HepG2 (cell line): ENCODE data around the gene TTBK2.

ENCODE experiments used
- ESRRA ChIP-seq: sonication (generic); formaldehyde crosslinking; IDR thresholded peaks from 2 replicates; pipeline ENCODE4 v1.5.1; 2020; ENCODE audit warnings: mild to moderate bottlenecking, low read depth, missing genetic modification reagents
- PHF20 ChIP-seq: sonication (generic); formaldehyde crosslinking; IDR thresholded peaks from 2 replicates; pipeline ENCODE4 v1.5.0; 2020; ENCODE audit warnings: mild to moderate bottlenecking, missing genetic modification reagents
- ZNF331 ChIP-seq: sonication (generic); formaldehyde crosslinking; IDR thresholded peaks from 2 replicates; pipeline ENCODE4 v1.4.0; 2020; ENCODE audit warnings: missing genetic modification reagents
- ZNF589 ChIP-seq: sonication (generic); formaldehyde crosslinking; conservative IDR thresholded peaks from 2 replicates; pipeline ENCODE4 v1.8.0; 2022; ENCODE audit warnings: mild to moderate bottlenecking, moderate library complexity, missing genetic modification reagents
- TF ChIP-seq, protein P1 (sequence below): sonication (generic); formaldehyde crosslinking; IDR thresholded peaks from 2 replicates; pipeline ENCODE4 v1.5.0; 2020; ENCODE audit warnings: mild to moderate bottlenecking, missing genetic modification reagents, moderate library complexity
- TF ChIP-seq, protein P2 (sequence below): IDR thresholded peaks from 2 replicates; pipeline ENCODE4 v1.6.1; 2016
- TF ChIP-seq, protein P3 (sequence below): IDR thresholded peaks from 2 replicates; pipeline ENCODE4 v1.4.0; 2020; ENCODE audit warnings: mild to moderate bottlenecking, missing genetic modification reagents
- TF ChIP-seq, protein P4 (sequence below): sonication (generic); formaldehyde crosslinking; IDR thresholded peaks from 2 replicates; pipeline ENCODE4 v1.4.0; 2020; ENCODE audit warnings: missing genetic modification reagents

DNA sequence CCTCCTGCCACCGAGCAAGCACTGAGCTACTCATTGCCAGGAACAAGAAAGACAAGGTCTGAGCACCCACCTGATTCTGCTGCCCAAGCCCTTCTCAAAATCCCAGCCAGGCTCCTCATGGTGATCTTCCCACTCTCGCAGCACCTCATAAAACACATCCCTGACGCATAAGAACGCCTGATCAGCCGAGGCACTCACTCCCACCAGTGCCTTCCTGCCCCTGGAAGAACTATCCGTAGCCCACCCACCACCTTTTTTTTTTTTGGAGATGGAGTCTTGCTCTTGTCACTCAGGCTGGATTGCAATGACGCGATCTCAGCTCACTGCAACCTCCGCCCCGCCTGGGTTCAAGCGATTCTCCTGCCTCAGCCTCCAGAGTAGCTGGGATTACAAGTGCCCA lies 187.6 kb downstream of the TTBK2 start:
- TF ChIP-seq PHF20 (CRISPR knock-in tag): no peak
- TF ChIP-seq, protein P1, sequence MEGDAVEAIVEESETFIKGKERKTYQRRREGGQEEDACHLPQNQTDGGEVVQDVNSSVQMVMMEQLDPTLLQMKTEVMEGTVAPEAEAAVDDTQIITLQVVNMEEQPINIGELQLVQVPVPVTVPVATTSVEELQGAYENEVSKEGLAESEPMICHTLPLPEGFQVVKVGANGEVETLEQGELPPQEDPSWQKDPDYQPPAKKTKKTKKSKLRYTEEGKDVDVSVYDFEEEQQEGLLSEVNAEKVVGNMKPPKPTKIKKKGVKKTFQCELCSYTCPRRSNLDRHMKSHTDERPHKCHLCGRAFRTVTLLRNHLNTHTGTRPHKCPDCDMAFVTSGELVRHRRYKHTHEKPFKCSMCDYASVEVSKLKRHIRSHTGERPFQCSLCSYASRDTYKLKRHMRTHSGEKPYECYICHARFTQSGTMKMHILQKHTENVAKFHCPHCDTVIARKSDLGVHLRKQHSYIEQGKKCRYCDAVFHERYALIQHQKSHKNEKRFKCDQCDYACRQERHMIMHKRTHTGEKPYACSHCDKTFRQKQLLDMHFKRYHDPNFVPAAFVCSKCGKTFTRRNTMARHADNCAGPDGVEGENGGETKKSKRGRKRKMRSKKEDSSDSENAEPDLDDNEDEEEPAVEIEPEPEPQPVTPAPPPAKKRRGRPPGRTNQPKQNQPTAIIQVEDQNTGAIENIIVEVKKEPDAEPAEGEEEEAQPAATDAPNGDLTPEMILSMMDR: no peak
- TF ChIP-seq, protein P2, sequence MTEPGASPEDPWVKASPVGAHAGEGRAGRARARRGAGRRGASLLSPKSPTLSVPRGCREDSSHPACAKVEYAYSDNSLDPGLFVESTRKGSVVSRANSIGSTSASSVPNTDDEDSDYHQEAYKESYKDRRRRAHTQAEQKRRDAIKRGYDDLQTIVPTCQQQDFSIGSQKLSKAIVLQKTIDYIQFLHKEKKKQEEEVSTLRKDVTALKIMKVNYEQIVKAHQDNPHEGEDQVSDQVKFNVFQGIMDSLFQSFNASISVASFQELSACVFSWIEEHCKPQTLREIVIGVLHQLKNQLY: no peak
- TF ChIP-seq, protein P3, sequence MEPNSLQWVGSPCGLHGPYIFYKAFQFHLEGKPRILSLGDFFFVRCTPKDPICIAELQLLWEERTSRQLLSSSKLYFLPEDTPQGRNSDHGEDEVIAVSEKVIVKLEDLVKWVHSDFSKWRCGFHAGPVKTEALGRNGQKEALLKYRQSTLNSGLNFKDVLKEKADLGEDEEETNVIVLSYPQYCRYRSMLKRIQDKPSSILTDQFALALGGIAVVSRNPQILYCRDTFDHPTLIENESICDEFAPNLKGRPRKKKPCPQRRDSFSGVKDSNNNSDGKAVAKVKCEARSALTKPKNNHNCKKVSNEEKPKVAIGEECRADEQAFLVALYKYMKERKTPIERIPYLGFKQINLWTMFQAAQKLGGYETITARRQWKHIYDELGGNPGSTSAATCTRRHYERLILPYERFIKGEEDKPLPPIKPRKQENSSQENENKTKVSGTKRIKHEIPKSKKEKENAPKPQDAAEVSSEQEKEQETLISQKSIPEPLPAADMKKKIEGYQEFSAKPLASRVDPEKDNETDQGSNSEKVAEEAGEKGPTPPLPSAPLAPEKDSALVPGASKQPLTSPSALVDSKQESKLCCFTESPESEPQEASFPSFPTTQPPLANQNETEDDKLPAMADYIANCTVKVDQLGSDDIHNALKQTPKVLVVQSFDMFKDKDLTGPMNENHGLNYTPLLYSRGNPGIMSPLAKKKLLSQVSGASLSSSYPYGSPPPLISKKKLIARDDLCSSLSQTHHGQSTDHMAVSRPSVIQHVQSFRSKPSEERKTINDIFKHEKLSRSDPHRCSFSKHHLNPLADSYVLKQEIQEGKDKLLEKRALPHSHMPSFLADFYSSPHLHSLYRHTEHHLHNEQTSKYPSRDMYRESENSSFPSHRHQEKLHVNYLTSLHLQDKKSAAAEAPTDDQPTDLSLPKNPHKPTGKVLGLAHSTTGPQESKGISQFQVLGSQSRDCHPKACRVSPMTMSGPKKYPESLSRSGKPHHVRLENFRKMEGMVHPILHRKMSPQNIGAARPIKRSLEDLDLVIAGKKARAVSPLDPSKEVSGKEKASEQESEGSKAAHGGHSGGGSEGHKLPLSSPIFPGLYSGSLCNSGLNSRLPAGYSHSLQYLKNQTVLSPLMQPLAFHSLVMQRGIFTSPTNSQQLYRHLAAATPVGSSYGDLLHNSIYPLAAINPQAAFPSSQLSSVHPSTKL (CRISPR knock-in tag): no peak
- no peak for TF ChIP-seq ZNF589 (CRISPR knock-in tag)
- no peak for TF ChIP-seq ZNF331
- TF ChIP-seq, protein P4, sequence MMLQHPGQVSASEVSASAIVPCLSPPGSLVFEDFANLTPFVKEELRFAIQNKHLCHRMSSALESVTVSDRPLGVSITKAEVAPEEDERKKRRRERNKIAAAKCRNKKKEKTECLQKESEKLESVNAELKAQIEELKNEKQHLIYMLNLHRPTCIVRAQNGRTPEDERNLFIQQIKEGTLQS (CRISPR knock-in tag): no peak
- no peak for TF ChIP-seq ESRRA (CRISPR knock-in tag)
